Esophagus squamous epithelium (tissue), 5 donors: Measurements from ENCODE around the gene COLQ. TPM values are rescaled to one million over a fixed set of nuclear protein-coding genes. Genes with fewer than 3 reads are reported as not detected.

Source experiments
- DNase-seq: peaks from one replicate; lab custom pipeline; 2025; lab: John Stamatoyannopoulos, UW
- H3K27ac ChIP-seq, 4 donors: fragments of 200-600 bp; sonication (generic); one replicate each; pipeline ENCODE4 v1.5.1; 2016 to 2019; ENCODE audit warnings: mild to moderate bottlenecking in 1 of 4
- H3K27me3 ChIP-seq, 4 donors: fragments of 200-600 bp; sonication (generic); 1 replicate in 3 of 4; 2 replicates in 1 of 4; pipeline versions ENCODE4 v1.5.1 to v1.6.0; 2017 to 2021; ENCODE audit warnings: antibody characterized with exemption in 1 of 4
- H3K36me3 ChIP-seq, 3 donors: fragments of 200-600 bp; sonication (generic); one replicate each; pipeline ENCODE4 v1.5.1; 2016 to 2019
- H3K4me1 ChIP-seq, 3 donors: fragments of 200-600 bp; sonication (generic); one replicate each; pipeline ENCODE4 v1.5.1; 2017 to 2019
- H3K4me3 ChIP-seq, 4 donors: fragments of 200-600 bp; sonication (generic); 1 replicate in 3 of 4; 2 replicates in 1 of 4; pipeline ENCODE4 v1.5.1; 2016 to 2019; ENCODE audit warnings: mild to moderate bottlenecking in 2 of 4, moderate library complexity in 1 of 4
- H3K9me3 ChIP-seq, 3 donors: fragments of 200-600 bp; sonication (generic); one replicate each; pipeline ENCODE4 v1.5.1; 2016 to 2019
- CTCF ChIP-seq, 6 experiments: fragments of 450-650 bp in 4 of 6; fragments of 200-600 bp in 2 of 6; sonication (generic) in 2 of 6; IDR thresholded peaks; one replicate each; pipeline ENCODE4 v1.5.1; 2016 to 2019; ENCODE audit warnings: antibody characterized with exemption in 6 of 6, mild to moderate bottlenecking in 4 of 6, moderate library complexity in 4 of 6
- POLR2A ChIP-seq, 4 donors: fragments of 450-650 bp; IDR thresholded peaks; one replicate each; pipeline ENCODE4 v1.6.1; 2017; ENCODE audit warnings: antibody characterized with exemption in 4 of 4, mild to moderate bottlenecking in 4 of 4, moderate library complexity in 3 of 4
- WGBS, 2 donors: methylation state at CpG; one replicate each; pipeline ENCODE4 v1.1.5; 2018; 5-methylcytosine and 5-hydroxymethylcytosine counted together
- intact Hi-C: fragments of 100-400 bp; cut with DNase I; formaldehyde crosslinking; loops from one replicate; pipeline ENCODE4 v1.15.0; 2022
- total RNA-seq, 4 donors: library from RNA; depleted of rRNA; stranded (reverse); fragments of >200 nt; gene quantifications; one replicate each; pipeline ENCODE4 v1.1.0, GENCODE V29; 2016
- donor health status: DM: yes; HTN: yes; CAD: no.

The COLQ gene
- total RNA-seq, 4 donors from 2014 or later = 0.70 to 1.1 (median 0.89) TPM

- DNase-seq = no peak
- Histone ChIP-seq H3K9me3 (no peaks in the 10 kb centered on the region), H3K36me3 (no peaks in the 10 kb centered on the region), H3K27ac (no peak overlapping the region), H3K4me3 (no peak overlapping the region), H3K27me3 (no peaks in the 10 kb centered on the region), H3K4me1 (no peaks in the 10 kb centered on the region)
- WGBS, 2 donors = 86 to 100% methylated on average over 1 of the region's 1 CpG
- intact Hi-C loops = no loop called here
- no peak for TF ChIP-seq POLR2A (IDR thresholded peaks at IDR 0.05)
- no peak for TF ChIP-seq CTCF (IDR thresholded peaks at IDR 0.05)
Measured at GRCh38 chr3:15531346-15531745, 9.8 kb upstream of the COLQ start.

- intact Hi-C loops = no loop called here
- TF ChIP-seq POLR2A (IDR thresholded peaks at IDR 0.05) (no peak), CTCF (IDR thresholded peaks at IDR 0.05) (no peak)
- no peak overlapping the region for H3K4me3 ChIP-seq
- H3K27ac ChIP-seq = no peak overlapping the region
- H3K9me3 ChIP-seq = no peaks in the 10 kb centered on the region
- 78 to 96% methylated on average over 3 to 4 of the region's 4 CpGs for WGBS, 2 donors
- H3K36me3 ChIP-seq = no peaks in the 10 kb centered on the region
- no peak for DNase-seq
- H3K27me3 ChIP-seq = no peaks in the 10 kb centered on the region
- no peaks in the 10 kb centered on the region for H3K4me1 ChIP-seq
Measured at GRCh38 chr3:15528854-15529537, 7.5 kb upstream of the COLQ start.

- no peaks in the 10 kb centered on the region for H3K4me1 ChIP-seq
- no peak overlapping the region for H3K27ac ChIP-seq
- 35 to 49% methylated on average over 2 to 4 of the region's 4 CpGs for WGBS, 2 donors
- no peak overlapping the region for H3K4me3 ChIP-seq
- no peaks in the 10 kb centered on the region for H3K9me3 ChIP-seq
- H3K36me3 ChIP-seq = no peaks in the 10 kb centered on the region
- H3K27me3 ChIP-seq = no peaks in the 10 kb centered on the region
- intact Hi-C loops = no loop called here
- TF ChIP-seq POLR2A (IDR thresholded peaks at IDR 0.05) (no peak), CTCF (IDR thresholded peaks at IDR 0.05) (peak in 1 of 6 experiments; percentile 5)
- no peak for DNase-seq
Measured at GRCh38 chr3:15527031-15527459, 5.5 kb upstream of the COLQ start.

GRCh38 chr3:15525790-15526189 lies 4.3 kb upstream of the COLQ start:
- Histone ChIP-seq H3K27me3 (no peaks in the 10 kb centered on the region), H3K27ac (no peak overlapping the region), H3K9me3 (no peaks in the 10 kb centered on the region), H3K4me1 (no peaks in the 10 kb centered on the region), H3K4me3 (no peak overlapping the region), H3K36me3 (no peaks in the 10 kb centered on the region)
- DNase-seq = no peak
- 87 to 100% methylated on average over 1 of the region's 1 CpG for WGBS, 2 donors
- TF ChIP-seq POLR2A (IDR thresholded peaks at IDR 0.05) (no peak), CTCF (IDR thresholded peaks at IDR 0.05) (no peak)
- intact Hi-C loops = no loop called here

GRCh38 chr3:15523660-15524417 lies 2.3 kb upstream of the COLQ start:
- H3K27me3 ChIP-seq = no peaks in the 10 kb centered on the region
- H3K4me3 ChIP-seq = no peak overlapping the region
- no peaks in the 10 kb centered on the region for H3K9me3 ChIP-seq
- H3K36me3 ChIP-seq = no peaks in the 10 kb centered on the region
- H3K27ac ChIP-seq = no peak overlapping the region
- no peak for TF ChIP-seq POLR2A (IDR thresholded peaks at IDR 0.05)
- no peak for TF ChIP-seq CTCF (IDR thresholded peaks at IDR 0.05)
- DNase-seq = no peak
- WGBS, 2 donors = 82 to 86% methylated on average over 6 of the region's 6 CpGs
- no peaks in the 10 kb centered on the region for H3K4me1 ChIP-seq
- intact Hi-C loops = no loop called here
